H1 (cell line): Measurements from ENCODE around the gene EGR2. TPM values are rescaled to one million over a fixed set of nuclear protein-coding genes. Genes with fewer than 3 reads are reported as not detected.

Experiments used
- CTCF ChIA-PET: fragments of 300-600 bp; sonication (Branson Sonifier 250); formaldehyde crosslinking; loops from one replicate; lab custom pipeline; 2021; ENCODE audit not compliant: partially characterized antibody; lab: Charles Lee
- POLR2A ChIA-PET: fragments of 300-600 bp; sonication (Branson Sonifier 250); formaldehyde crosslinking; loops from one replicate; lab custom pipeline; 2021; ENCODE audit warnings: inconsistent platforms; ENCODE audit not compliant: partially characterized antibody; lab: Charles Lee
- DNase-seq, 2 experiments: peaks; one replicate each; pipeline versions ENCODE4 v3.0.0 to v3.0.0-alpha.2; 2010 to 2022; ENCODE audit warnings: low spot score in 2 of 2, low read depth in 1 of 2, mixed read lengths in 1 of 2
- FAIRE-seq: peaks from 2 replicates; lab custom pipeline; 2011; peaks lifted over from hg19 to GRCh38; lab: Jason Lieb, UNC
- H2AFZ ChIP-seq: 2 replicates; pipeline ENCODE4 v1.8.1; 2012; ENCODE audit warnings: low read length, inconsistent platforms
- H2AK5ac ChIP-seq: 2 replicates; pipeline ENCODE4 v1.6.1; 2013; ENCODE audit warnings: low read depth, low read length
- H2BK120ac ChIP-seq: replicated peaks from 2 replicates; pipeline ENCODE3; 2013; ENCODE audit warnings: low read depth, low read length, inconsistent platforms
- H2BK12ac ChIP-seq: 2 replicates; pipeline ENCODE4 v1.6.1; 2013; ENCODE audit warnings: low read depth, low read length
- H2BK15ac ChIP-seq: 2 replicates; pipeline ENCODE4 v1.6.1; 2013; ENCODE audit warnings: low read length
- H2BK20ac ChIP-seq: 2 replicates; pipeline ENCODE4 v1.6.1; 2013; ENCODE audit warnings: low read length
- H2BK5ac ChIP-seq: 2 replicates; pipeline ENCODE4 v1.6.1; 2013; ENCODE audit warnings: low read depth, low read length
- H3K14ac ChIP-seq: 2 replicates; pipeline ENCODE4 v1.6.1; 2013; ENCODE audit warnings: inconsistent platforms; ENCODE audit not compliant: insufficient read length
- H3K18ac ChIP-seq: 2 replicates; pipeline ENCODE4 v1.6.1; 2013; ENCODE audit warnings: low read length; ENCODE audit errors: extremely low read depth
- H3K23ac ChIP-seq: 2 replicates; pipeline ENCODE4 v1.6.1; 2013; ENCODE audit warnings: inconsistent platforms; ENCODE audit not compliant: insufficient read length
- H3K23me2 ChIP-seq: 2 replicates; pipeline ENCODE4 v1.6.1; 2013; ENCODE audit warnings: low read depth, low read length
- H3K27ac ChIP-seq: 2 replicates; pipeline ENCODE4 v1.6.1; 2011; ENCODE audit warnings: low read depth, low read length, inconsistent platforms
- H3K27me3 ChIP-seq, 4 experiments: replicated peaks in 1 of 4; 1 replicate in 1 of 4; 2 replicates in 3 of 4; pipeline versions ENCODE4 v1.6.1 to v1.8.1; 2011 to 2013; ENCODE audit warnings: low read length in 3 of 4, mild to moderate bottlenecking in 3 of 4, inconsistent platforms in 2 of 4, mixed read lengths in 2 of 4, moderate library complexity in 1 of 4; ENCODE audit not compliant: control insufficient read depth in 3 of 4, insufficient read depth in 3 of 4; ENCODE audit errors: extremely low read depth in 1 of 4
- H3K36me3 ChIP-seq, 4 experiments: 2 replicates each; pipeline versions ENCODE4 v1.6.1 to v1.8.1; 2011 to 2013; ENCODE audit warnings: mild to moderate bottlenecking in 4 of 4, low read length in 3 of 4, moderate library complexity in 2 of 4, control low read depth in 1 of 4, inconsistent platforms in 1 of 4; ENCODE audit not compliant: insufficient read depth in 4 of 4, control insufficient read depth in 2 of 4
- H3K4ac ChIP-seq: replicated peaks from 2 replicates; pipeline ENCODE3; 2013; ENCODE audit warnings: low read length, low read depth, mixed read lengths, inconsistent platforms; ENCODE audit not compliant: insufficient read length
- H3K4me1 ChIP-seq, 4 experiments: replicated peaks in 1 of 4; 1 replicate in 1 of 4; 2 replicates in 3 of 4; pipeline versions ENCODE4 v1.6.1 to v1.8.1; 2011 to 2013; ENCODE audit warnings: low read length in 3 of 4, inconsistent platforms in 2 of 4, mixed read lengths in 1 of 4; ENCODE audit not compliant: insufficient read depth in 4 of 4, control insufficient read depth in 3 of 4
- H3K4me2 ChIP-seq, 2 experiments: 2 replicates each; pipeline versions ENCODE4 v1.6.1 to v1.8.1; 2011 to 2013; ENCODE audit warnings: low read depth in 2 of 2, low read length in 2 of 2, control low read depth in 1 of 2, inconsistent platforms in 1 of 2, mild to moderate bottlenecking in 1 of 2; ENCODE audit not compliant: insufficient read depth in 1 of 2
- H3K4me3 ChIP-seq, 4 experiments: fragments of 200-600, 300-600 bp in 1 of 4; sonication (generic), shearing (Covaris generic), sonication (Bioruptor Twin) in 1 of 4; 2 replicates each; pipeline versions ENCODE4 v1.5.1 to v1.8.1; 2011 to 2016; ENCODE audit warnings: low read length in 4 of 4, low read depth in 3 of 4, control low read depth in 2 of 4, inconsistent platforms in 2 of 4, mild to moderate bottlenecking in 2 of 4, mixed read lengths in 1 of 4, moderate library complexity in 1 of 4; ENCODE audit not compliant: insufficient read depth in 2 of 4; ENCODE audit errors: extremely low read depth in 1 of 4
- H3K56ac ChIP-seq: replicated peaks from 2 replicates; pipeline ENCODE3; 2013; ENCODE audit warnings: low read depth, mild to moderate bottlenecking, mixed read lengths, low read length, inconsistent platforms; ENCODE audit not compliant: insufficient read length
- H3K79me1 ChIP-seq: 2 replicates; pipeline ENCODE4 v1.6.1; 2013; ENCODE audit warnings: low read depth, low read length, control low read depth
- H3K79me2 ChIP-seq, 2 experiments: 2 replicates each; pipeline versions ENCODE4 v1.6.1 to v1.8.1; 2012 to 2013; ENCODE audit warnings: low read length in 2 of 2, mild to moderate bottlenecking in 2 of 2, inconsistent platforms in 1 of 2; ENCODE audit not compliant: insufficient read depth in 2 of 2, control insufficient read depth in 1 of 2
- H3K9ac ChIP-seq, 4 experiments: replicated peaks in 1 of 4; 1 replicate in 1 of 4; 2 replicates in 3 of 4; pipeline versions ENCODE4 v1.6.1 to v1.8.1; 2011 to 2013; ENCODE audit warnings: low read depth in 3 of 4, low read length in 3 of 4, control low read depth in 2 of 4, mild to moderate bottlenecking in 2 of 4, moderate library complexity in 2 of 4, inconsistent platforms in 1 of 4; ENCODE audit errors: extremely low read depth in 1 of 4
- H3K9me3 ChIP-seq, 2 experiments: 2 replicates each; pipeline versions ENCODE4 v1.6.1 to v1.8.1; 2012 to 2013; ENCODE audit warnings: mild to moderate bottlenecking in 2 of 2, moderate library complexity in 2 of 2, control low read depth in 1 of 2, inconsistent platforms in 1 of 2, low read depth in 1 of 2, low read length in 1 of 2, mixed read lengths in 1 of 2; ENCODE audit not compliant: insufficient read depth in 2 of 2
- H4K20me1 ChIP-seq, 2 experiments: replicated peaks in 1 of 2; 2 replicates each; pipeline versions ENCODE3 to v1.8.1; 2011 to 2013; ENCODE audit warnings: inconsistent platforms in 2 of 2, low read length in 2 of 2, mild to moderate bottlenecking in 1 of 2; ENCODE audit not compliant: insufficient read depth in 2 of 2, control insufficient read depth in 1 of 2
- H4K5ac ChIP-seq: 2 replicates; pipeline ENCODE4 v1.6.1; 2013; ENCODE audit warnings: low read length, low read depth, mixed read lengths, inconsistent platforms; ENCODE audit not compliant: insufficient read length
- H4K8ac ChIP-seq: 2 replicates; pipeline ENCODE4 v1.8.0; 2013; ENCODE audit warnings: mild to moderate bottlenecking, moderate library complexity, low read length, inconsistent platforms; ENCODE audit not compliant: insufficient read depth; ENCODE audit errors: extremely low read depth
- H4K91ac ChIP-seq: replicated peaks from 2 replicates; pipeline ENCODE3; 2013; ENCODE audit warnings: low read length, mixed read lengths, inconsistent platforms; ENCODE audit not compliant: insufficient read length
- ASH2L ChIP-seq: fragments of 200-600, 300-600 bp; sonication (generic); IDR thresholded peaks from one replicate; pipeline ENCODE4 v1.7.1; 2017; ENCODE audit warnings: low read length
- BCL11A ChIP-seq, 2 experiments: IDR thresholded peaks; one replicate each; pipeline ENCODE4 v1.6.1; 2011; ENCODE audit warnings: low read depth in 2 of 2, low read length in 2 of 2, mild to moderate bottlenecking in 2 of 2
- BRCA1 ChIP-seq: IDR thresholded peaks from 2 replicates; pipeline ENCODE4 v1.6.1; 2012; ENCODE audit warnings: low read depth, low read length, improper control_type of control experiment
- CHD1 ChIP-seq: IDR thresholded peaks from 2 replicates; pipeline ENCODE4 v1.6.1; 2012; ENCODE audit warnings: low read depth, low read length, improper control_type of control experiment
- FOSL1 ChIP-seq: IDR thresholded peaks from 2 replicates; pipeline ENCODE4 v1.6.1; 2011; ENCODE audit warnings: mild to moderate bottlenecking, low read depth, low read length, moderate library complexity; ENCODE audit not compliant: insufficient read depth
- POLR2A ChIP-seq, 2 experiments: IDR thresholded peaks; 1 replicate in 1 of 2; 2 replicates in 1 of 2; pipeline ENCODE4 v1.6.1; 2011; ENCODE audit warnings: low read depth in 2 of 2, low read length in 2 of 2, mild to moderate bottlenecking in 2 of 2; ENCODE audit errors: control extremely low read depth in 1 of 2
- POU5F1 ChIP-seq: IDR thresholded peaks from 2 replicates; pipeline ENCODE4 v1.6.1; 2011; ENCODE audit warnings: low read depth, mild to moderate bottlenecking, low read length, moderate library complexity
- RAD21 ChIP-seq, 2 experiments: IDR thresholded peaks in 1 of 2; conservative IDR thresholded peaks in 1 of 2; 2 replicates each; pipeline ENCODE4 v1.6.1; 2011; ENCODE audit warnings: low read depth in 2 of 2, low read length in 2 of 2, improper control_type of control experiment in 1 of 2, inconsistent platforms in 1 of 2, mild to moderate bottlenecking in 1 of 2, moderate library complexity in 1 of 2
- RXRA ChIP-seq: IDR thresholded peaks from 2 replicates; pipeline ENCODE4 v1.6.1; 2011; ENCODE audit warnings: low read depth, mild to moderate bottlenecking, low read length, moderate library complexity; ENCODE audit not compliant: insufficient read depth
- SIRT6 ChIP-seq: IDR thresholded peaks from one replicate; pipeline ENCODE4 v1.7.1; 2012; ENCODE audit warnings: low read length, inconsistent platforms
- SRF ChIP-seq: IDR thresholded peaks from 2 replicates; pipeline ENCODE4 v1.6.1; 2011; ENCODE audit warnings: mild to moderate bottlenecking, low read depth, low read length, moderate library complexity
- ZNF274 ChIP-seq: IDR thresholded peaks from 2 replicates; pipeline ENCODE4 v1.7.0; 2012; ENCODE audit warnings: low read length, borderline replicate concordance; ENCODE audit errors: extremely low read depth
- WGBS, 2 experiments: shearing (Covaris generic) in 1 of 2; methylation state at CpG; one replicate each; pipeline versions ENCODE4 v1.1.6 to v1.1.7; 2013 to 2015; ENCODE audit warnings: low lambda C conversion rate in 2 of 2, mixed read lengths in 2 of 2, inconsistent platforms in 1 of 2, low coverage in 1 of 2, missing lambda C conversion rate in 1 of 2; ENCODE audit not compliant: insufficient replicate concordance in 2 of 2, insufficient coverage in 1 of 2, insufficient read length in 1 of 2; ENCODE audit errors: extremely low coverage in 1 of 2, missing lambda C conversion rate in 1 of 2; 5-methylcytosine and 5-hydroxymethylcytosine counted together
- polyA plus RNA-seq, 7 experiments: library from polyadenylated mRNA; depleted of rRNA in 3 of 7; stranded (reverse) in 5 of 7; unstranded in 2 of 7; fragments of >200 nt in 5 of 7; fragments of 200-250 nt in 2 of 7; gene quantifications; 1 replicate in 5 of 7; 2 replicates in 1 of 7; 4 replicates in 1 of 7; pipeline versions ENCODE4 v1.2.1 to v1.2.3, GENCODE V29; 2011 to 2013; ENCODE audit warnings: missing spikeins in 2 of 7, mixed read lengths in 2 of 7
- total RNA-seq: library from RNA; stranded (reverse); fragmentation: NEBNext Ultra II Directional; extraction: Animal tissue kit (Norgen Biotek cat#: 25700); gene quantifications from 2 replicates; pipeline ENCODE4 v1.2.1, GENCODE V29; 2021
- TF ChIP-seq, protein P1 (sequence below): IDR thresholded peaks from 2 replicates; pipeline ENCODE4 v1.6.1; 2011; ENCODE audit warnings: low read depth, mild to moderate bottlenecking, low read length; ENCODE audit not compliant: insufficient read depth
- TF ChIP-seq, protein P2 (sequence below): IDR thresholded peaks from 2 replicates; pipeline ENCODE4 v1.6.1; 2011; ENCODE audit warnings: low read length, improper control_type of control experiment

EGR2 gene
- total and polyA plus RNA-seq, 2 of the 8 experiments (the other 6 are each of a cell fraction or from before 2014, with no cell fraction given) = 1.3 to 2.1 TPM

DNA sequence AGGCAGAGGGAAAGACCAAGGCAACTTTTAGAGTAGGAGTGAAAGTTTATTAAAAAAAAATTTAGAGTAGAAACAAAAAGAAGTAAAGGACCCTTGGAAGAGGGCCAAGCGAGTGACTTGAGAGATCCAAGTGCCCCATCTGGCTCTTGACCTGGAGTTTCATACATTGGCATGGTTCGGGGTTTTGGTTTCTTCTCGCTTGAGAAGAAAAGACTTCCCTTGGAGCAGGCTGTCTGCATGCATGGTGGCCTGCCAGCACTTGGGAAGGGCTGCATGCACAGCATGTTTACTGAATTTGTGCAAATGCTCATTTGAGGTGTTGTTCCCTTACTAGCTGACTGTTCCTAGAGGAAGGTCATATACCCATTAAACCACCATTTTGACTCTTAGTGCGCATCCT is 20.4 kb downstream of the EGR2 start:
- no peak overlapping the region for H3K4ac ChIP-seq
- no peak overlapping the region for H3K4me3 ChIP-seq
- no peaks in the 10 kb centered on the region; the same call in 1 of the 2 replicates for H3K23me2 ChIP-seq
- no peak overlapping the region for H4K8ac ChIP-seq
- no peak overlapping the region for H4K91ac ChIP-seq
- H2BK120ac ChIP-seq = no peak overlapping the region
- H3K9me3 ChIP-seq = no peaks in the 10 kb centered on the region
- H2AK5ac ChIP-seq = no peak overlapping the region
- no peak for DNase-seq
- TF ChIP-seq RAD21 (IDR thresholded peaks at IDR 0.05 in 1 of 2, conservative IDR thresholded peaks at IDR 0.05 in 1 of 2; ENCODE audit: low read depth in 2 of 2, low read length in 2 of 2) = no peak
- no peak for TF ChIP-seq POLR2A (IDR thresholded peaks at IDR 0.05; ENCODE audit: control extremely low read depth in 1 of 2, low read depth in 2 of 2, low read length in 2 of 2)
- TF ChIP-seq SRF = no peak
- TF ChIP-seq BRCA1 = no peak
- no peak for TF ChIP-seq BCL11A (IDR thresholded peaks at IDR 0.05; ENCODE audit: low read depth in 2 of 2, low read length in 2 of 2)
- TF ChIP-seq CHD1 = no peak
- TF ChIP-seq, protein P1, sequence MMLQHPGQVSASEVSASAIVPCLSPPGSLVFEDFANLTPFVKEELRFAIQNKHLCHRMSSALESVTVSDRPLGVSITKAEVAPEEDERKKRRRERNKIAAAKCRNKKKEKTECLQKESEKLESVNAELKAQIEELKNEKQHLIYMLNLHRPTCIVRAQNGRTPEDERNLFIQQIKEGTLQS = no peak
- no peak for TF ChIP-seq ZNF274
- TF ChIP-seq, protein P2, sequence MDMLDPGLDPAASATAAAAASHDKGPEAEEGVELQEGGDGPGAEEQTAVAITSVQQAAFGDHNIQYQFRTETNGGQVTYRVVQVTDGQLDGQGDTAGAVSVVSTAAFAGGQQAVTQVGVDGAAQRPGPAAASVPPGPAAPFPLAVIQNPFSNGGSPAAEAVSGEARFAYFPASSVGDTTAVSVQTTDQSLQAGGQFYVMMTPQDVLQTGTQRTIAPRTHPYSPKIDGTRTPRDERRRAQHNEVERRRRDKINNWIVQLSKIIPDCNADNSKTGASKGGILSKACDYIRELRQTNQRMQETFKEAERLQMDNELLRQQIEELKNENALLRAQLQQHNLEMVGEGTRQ = no peak
- no peak for TF ChIP-seq ASH2L
- no peak for TF ChIP-seq RXRA
- TF ChIP-seq SIRT6 = no peak
- TF ChIP-seq FOSL1 = no peak
- TF ChIP-seq POU5F1 = no peak
- no peak overlapping the region for H2BK5ac ChIP-seq
- H3K14ac ChIP-seq = no peak overlapping the region
- H3K36me3 ChIP-seq = no peaks in the 10 kb centered on the region
- no peak overlapping the region for H3K27ac ChIP-seq
- H3K23ac ChIP-seq = no peak overlapping the region
- no peaks in the 10 kb centered on the region for H3K4me1 ChIP-seq
- no peaks in the 10 kb centered on the region for H3K27me3 ChIP-seq
- 89% methylated on average over 4 of the region's 4 CpGs; no CpG with 5 or more reads in 1 of the 2 experiments for WGBS, 2 experiments
- no peak overlapping the region for H3K9ac ChIP-seq
- no peak overlapping the region for H3K18ac ChIP-seq
- ChIA-PET CTCF (no interaction called here), POLR2A (no interaction called here)
- H2AFZ ChIP-seq = no peak overlapping the region
- H2BK12ac ChIP-seq = no peak overlapping the region
- no peak overlapping the region for H3K4me2 ChIP-seq
- H3K79me1 ChIP-seq = no peaks in the 10 kb centered on the region
- no peaks in the 10 kb centered on the region for H4K20me1 ChIP-seq
- H3K56ac ChIP-seq = no peak overlapping the region
- no peak overlapping the region for H2BK20ac ChIP-seq
- no peaks in the 10 kb centered on the region for H3K79me2 ChIP-seq
- H4K5ac ChIP-seq = no peak overlapping the region
- no peak for FAIRE-seq
- peak overlapping the region; percentile 18; the same call in 1 of the 2 replicates for H2BK15ac ChIP-seq
